Measurements from ENCODE around the gene CARD14.
"Not testable (repeated sequence)": the region's sequence is repeated elsewhere in the genome, so short reads cannot be mapped to it uniquely, and the experiment has no call there.

CARD14 gene

DNA sequence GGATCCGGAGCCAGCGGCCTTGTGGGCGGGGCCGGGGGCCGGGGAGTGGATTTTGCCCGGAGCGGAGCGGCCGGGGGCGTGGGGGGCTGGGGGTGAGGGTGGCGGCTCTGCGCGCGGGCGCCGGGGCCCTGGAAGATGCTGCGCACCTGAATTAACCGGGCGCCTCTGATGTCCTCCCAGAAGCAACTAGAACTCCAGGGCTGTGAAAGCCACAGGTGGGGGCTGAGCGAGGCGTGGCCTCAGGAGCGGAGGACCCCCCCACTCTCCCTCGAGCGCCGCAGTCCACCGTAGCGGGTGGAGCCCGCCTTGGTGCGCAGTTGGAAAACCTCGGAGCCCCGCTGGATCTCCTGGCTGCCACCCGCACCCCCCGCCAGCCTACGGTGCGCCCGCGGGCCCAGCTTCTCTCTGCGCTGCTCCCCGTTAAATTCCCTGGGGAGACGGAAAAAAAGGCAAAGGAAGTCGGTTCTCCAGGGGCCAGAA, 50.9 kb downstream of the CARD14 start:
- DNase-seq, result peak in 7 of 10 donors; percentile 36 to 94 (median 55)
- intact Hi-C loops (cut with DNase I), result loop anchor here (5.0 kb wide), 1 partner anchor 68 kb away; no protein-coding TSS in a partner anchor

DNA sequence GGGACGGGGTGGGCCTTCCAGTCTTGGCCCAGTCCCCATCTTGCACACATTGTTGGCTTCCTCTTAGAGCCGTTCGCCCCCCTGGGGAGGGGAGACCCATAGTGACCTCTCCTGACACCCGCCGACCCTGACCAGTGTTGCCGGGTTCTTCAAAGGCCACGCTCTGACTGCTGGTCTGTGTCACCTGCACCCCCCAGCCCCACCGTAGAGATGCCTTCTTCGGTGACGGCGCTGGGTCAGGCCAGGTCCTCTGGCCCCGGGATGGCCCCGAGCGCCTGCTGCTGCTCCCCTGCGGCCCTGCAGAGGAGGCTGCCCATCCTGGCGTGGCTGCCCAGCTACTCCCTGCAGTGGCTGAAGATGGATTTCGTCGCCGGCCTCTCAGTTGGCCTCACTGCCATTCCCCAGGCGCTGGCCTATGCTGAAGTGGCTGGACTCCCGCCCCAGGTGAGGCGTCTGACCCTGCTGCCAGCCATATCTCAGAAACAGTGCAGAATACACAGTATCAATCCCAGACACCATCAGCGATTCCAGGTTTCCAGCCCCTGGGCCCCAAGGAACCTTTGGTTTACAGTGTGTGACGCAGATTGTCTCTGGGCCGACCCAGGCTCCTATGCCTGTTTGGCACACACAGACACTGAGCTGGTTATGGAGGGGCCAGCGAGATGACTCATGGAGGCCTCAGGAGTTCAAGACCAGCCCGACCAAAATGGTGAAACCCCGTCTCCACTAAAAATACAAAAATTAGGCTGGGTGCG, 51.7 kb downstream of the CARD14 start:
- no peak for DNase-seq
- intact Hi-C loops (cut with DNase I), result loop anchor here (5.0 kb wide), 1 partner anchor 69 kb away; no protein-coding TSS in a partner anchor

DNA sequence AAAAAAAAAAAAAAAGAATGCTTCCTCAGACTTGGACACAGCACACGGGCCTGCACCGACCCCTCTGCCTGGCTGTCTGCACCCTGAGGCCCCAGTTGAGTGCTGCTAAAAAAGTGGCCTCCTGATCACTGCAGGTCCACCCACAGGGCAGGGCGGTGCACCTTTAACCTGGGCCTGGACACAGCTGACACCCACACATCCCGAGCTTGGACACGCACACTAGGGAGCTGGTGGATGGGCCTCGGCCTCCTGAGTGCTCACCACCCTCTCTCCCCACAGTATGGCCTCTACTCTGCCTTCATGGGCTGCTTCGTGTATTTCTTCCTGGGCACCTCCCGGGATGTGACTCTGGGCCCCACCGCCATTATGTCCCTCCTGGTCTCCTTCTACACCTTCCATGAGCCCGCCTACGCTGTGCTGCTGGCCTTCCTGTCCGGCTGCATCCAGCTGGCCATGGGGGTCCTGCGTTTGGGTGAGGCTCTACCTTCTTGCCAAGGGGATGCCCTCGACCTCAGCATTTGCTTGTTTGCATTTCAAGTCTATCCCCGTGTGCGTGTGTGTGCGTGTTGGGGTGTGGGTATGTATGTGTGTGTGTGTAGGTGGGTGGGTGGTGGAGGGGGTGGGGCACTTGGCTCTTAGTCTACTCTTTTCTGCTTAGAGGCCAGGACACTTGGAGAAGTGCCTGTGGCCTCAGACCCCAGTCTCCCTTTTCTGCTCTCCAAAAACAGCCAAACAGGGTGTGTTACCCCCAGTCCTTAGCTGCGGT, 52.7 kb downstream of the CARD14 start:
- no peak for DNase-seq
- intact Hi-C loops (cut with DNase I), result loop anchor here (5.0 kb wide), 1 partner anchor 70 kb away; no protein-coding TSS in a partner anchor

DNA sequence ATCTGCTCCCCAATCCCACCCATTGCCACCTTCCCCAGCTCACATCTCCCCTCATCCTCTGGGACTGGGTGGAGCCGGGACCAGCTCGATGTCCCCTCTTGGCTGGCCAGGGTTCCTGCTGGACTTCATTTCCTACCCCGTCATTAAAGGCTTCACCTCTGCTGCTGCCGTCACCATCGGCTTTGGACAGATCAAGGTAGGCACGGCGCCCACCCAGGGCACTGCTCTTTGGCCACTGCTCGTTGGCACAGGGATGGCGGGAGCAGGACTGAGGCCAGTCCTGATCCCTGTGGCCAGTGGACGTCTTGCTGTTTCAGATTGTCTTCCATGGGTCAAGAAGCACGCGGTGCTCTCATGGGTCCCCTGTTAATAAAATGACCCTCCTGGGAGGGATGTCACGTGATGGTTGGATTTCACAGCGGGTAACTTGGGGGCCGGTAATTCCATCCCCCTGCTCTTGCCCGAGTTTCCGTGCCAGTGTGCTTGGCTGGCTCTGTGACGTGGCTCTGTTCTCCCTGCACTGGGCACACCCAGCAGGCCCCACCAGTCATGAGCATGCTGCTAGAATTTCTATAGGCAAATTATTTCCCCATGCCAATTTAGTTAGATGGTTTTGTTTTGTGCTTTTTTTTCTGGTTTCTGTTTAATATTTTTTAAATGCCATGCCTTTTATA, 53.4 kb downstream of the CARD14 start:
- no peak for DNase-seq
- intact Hi-C loops (cut with DNase I), result loop anchor here (5.0 kb wide), 1 partner anchor 71 kb away; no protein-coding TSS in a partner anchor

DNA sequence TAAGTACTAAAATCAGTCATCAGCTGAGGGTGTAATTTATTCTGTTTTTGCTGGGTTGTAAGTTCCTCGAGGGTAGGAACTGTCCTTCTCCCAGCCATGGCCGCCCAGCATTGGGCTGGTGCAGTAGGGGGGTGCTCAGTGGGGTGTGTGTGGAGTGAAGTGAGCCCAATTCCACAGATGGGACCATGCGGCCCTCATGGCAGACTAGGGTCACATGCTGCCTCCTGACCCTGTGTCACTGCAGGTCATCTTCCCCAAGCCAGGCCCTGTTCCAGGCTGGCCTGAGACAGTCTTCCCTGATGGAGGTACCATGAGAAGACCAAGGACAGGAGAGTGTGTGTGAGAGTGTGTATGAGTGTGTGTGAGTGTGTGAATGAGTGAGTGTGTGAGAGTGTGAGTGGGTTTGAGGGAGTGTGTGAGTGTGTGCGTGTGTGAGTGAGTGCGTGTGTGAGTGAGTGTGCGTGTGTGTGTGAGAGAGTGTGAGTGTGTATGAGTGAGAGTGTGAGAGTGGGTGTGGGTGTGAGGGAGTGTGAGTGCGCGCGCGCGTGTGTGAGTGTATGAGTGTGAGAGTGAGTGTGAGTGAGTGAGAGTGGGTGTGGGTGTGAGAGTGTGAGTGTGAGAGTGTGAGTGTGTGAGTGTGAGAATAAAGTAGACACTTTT, 54.1 kb downstream of the CARD14 start:
- intact Hi-C loops (cut with DNase I), result loop anchor here (5.0 kb wide), 1 partner anchor 72 kb away; no protein-coding TSS in a partner anchor
- no peak for DNase-seq

DNA sequence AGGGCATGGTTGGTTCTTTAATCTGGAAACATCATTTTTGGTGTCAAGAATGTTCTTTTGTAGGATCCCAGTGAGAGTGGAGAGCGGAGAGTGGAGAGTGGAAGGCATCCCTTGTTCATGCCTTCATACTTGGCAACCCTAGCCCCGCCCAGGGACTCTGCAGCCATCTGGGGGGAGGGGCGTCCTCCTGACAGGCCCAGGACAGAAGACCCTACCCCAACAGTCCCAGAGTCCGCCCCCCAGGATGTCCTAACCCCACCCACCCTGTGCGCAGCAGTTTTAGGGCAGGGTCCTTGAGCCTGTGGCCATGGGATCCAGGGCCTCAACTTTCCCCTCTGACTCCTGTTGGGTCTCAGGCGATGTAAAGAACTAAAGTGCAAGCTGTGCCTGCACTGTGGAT, 54.9 kb downstream of the CARD14 start:
- intact Hi-C loops (cut with DNase I), result loop anchor here (5.0 kb wide), 1 partner anchor 72 kb away; no protein-coding TSS in a partner anchor
- no peak for DNase-seq

DNA sequence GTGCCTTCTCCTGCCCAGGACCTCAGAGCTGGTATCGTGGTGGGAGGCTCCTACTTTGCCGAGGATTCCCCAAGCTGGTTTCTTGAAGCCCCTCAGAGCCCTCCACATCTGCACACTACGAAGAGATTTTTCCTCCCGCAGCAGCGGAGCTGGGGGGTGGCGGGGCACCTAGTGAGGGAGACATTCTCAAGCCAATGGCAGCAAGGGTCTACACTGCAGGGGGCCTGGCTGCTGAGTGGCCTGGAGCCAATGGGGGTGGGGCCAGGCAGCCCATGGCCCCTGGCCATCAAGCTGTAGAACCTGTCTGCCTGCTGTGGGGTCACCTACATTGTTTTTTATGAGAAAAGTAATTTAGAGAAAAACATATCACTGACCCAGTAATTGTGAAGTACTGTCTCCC, 55.4 kb downstream of the CARD14 start:
- intact Hi-C loops (cut with DNase I), result no loop called here
- no peak for DNase-seq

DNA sequence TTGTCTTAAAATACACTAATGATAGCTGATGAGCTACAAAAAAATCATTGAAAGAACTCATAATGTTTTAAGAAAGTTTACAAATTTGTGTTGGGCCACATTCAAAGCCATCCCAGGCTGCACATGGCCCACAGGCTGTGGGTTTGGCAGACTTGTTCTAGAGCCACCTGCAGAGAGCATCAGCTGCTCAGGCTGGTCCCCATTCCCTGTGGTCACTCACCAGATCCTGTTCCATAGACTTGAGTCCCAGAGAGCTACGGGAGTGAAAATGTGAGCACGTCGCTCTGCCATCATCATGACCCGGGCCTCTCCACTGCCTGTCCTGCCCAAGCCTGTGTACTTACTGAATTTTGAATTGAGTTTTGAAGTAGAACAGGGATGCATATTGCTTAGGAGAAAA, 57.3 kb downstream of the CARD14 start:
- DNase-seq, result no peak
- intact Hi-C loops (cut with DNase I), result no loop called here

DNA sequence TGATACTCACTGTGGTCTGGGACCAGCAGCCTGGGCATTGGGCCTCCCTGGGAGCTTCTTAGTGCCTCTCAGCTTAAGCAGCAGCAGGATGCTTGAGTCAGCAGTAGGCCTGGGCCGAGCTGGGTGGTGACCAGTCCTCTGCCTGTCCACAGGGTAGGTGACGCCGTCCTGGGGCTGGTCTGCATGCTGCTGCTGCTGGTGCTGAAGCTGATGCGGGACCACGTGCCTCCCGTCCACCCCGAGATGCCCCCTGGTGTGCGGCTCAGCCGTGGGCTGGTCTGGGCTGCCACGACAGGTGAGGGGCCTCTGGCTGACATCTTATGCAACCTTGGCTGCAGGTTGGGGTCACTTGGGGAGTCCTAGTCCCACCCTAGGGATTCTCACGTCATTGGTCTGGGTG, 57.8 kb downstream of the CARD14 start:
- intact Hi-C loops (cut with DNase I), result no loop called here
- DNase-seq, result no peak

DNA sequence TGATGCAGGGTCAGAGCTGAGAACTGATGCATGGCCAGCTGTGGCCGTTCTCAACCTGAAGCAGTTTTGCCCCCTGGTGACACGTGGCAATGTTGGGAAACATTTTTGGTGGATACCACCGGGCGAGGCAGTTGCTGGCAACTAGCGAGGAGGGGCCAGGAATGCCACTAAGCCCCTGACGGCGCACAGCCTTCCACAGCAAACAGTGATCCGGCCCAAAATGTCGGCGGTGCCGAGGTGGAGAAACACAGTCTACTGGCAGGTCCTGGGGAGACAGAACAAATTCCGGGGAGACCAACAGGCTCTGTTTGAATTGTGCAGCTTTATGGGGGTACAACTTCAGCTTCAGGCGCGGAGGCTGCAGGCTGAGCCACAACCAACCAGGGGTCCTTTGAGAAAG, 58.6 kb downstream of the CARD14 start:
- DNase-seq, result peak in 1 of 10 donors; percentile 81
- intact Hi-C loops (cut with DNase I), result no loop called here

DNA sequence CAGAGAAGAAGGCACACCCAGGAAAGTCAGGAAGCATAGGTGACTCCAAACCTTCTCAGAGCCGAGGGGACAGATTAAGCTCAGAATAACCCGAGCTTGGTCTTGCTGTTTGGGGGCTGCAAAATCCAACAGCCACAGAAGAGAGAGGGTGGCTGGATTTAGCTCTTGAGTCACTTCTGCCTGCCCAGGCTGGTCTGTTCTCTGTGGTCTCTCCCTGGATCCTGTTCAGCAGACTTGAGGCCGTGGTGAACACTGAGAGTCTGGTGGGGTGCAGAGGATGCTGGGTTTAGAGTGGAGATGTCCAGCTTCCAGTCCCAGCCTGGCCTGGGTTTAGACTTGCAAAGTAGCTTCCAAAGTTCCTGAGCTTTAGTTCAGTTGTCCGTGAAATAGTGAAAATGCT, 59.2 kb downstream of the CARD14 start:
- DNase-seq, result no peak
- intact Hi-C loops (cut with DNase I), result no loop called here

DNA sequence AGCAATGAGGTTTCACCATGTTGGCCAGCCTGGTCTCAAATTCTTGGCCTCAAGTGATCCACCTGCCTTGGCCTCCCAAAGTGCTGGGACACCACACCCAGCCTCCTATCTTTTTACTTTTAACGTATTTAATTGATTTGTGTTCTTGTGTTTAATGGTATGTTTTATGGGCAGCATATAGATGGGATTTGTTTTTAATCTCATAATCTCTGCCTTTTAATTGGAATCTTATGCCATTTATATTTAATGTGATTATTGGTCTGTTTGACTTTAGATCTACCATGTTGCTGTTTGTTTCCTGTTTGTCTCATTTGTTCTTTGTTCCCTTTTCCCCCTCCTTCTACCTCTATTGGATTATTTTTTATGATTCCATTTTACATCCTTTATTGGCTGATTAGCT, 62.6 kb downstream of the CARD14 start:
- DNase-seq, result no peak
- intact Hi-C loops (cut with DNase I), result no loop called here

DNA sequence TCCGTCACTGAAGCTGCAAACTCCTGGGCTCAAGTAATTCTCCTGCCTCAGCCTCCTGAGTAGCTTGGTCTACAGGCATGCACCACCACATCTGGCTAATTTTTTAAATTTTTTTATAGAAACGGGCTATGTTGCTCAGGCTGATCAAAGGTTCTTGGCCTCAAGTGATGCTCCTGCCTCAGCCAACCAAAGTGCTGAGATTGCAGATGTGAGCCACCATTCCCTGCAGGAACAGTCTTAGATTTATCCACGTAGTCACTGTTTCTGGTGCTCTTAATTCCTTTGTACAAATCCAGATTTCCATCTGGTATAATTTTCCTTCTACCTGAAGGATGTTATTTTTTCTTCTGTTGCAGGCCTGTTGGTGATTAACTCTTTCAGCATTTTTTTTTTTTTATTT, 63.4 kb downstream of the CARD14 start:
- intact Hi-C loops (cut with DNase I), result no loop called here
- DNase-seq, result peak in 1 of 10 donors; percentile 0

DNA sequence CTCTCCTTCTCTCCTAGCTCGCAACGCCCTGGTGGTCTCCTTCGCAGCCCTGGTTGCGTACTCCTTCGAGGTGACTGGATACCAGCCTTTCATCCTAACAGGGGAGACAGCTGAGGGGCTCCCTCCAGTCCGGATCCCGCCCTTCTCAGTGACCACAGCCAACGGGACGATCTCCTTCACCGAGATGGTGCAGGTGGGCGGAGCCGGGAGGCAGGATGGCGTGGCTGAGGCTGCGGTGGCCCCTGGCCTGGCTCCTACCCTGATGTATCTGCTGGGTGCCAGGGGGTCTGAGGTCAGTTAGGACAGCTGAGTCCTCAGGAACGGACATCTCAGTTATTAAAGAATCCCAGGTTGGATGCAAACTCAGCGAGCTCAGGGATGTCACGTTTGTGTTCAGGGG, 67.1 kb downstream of the CARD14 start:
- intact Hi-C loops (cut with DNase I), result no loop called here
- no peak for DNase-seq

DNA sequence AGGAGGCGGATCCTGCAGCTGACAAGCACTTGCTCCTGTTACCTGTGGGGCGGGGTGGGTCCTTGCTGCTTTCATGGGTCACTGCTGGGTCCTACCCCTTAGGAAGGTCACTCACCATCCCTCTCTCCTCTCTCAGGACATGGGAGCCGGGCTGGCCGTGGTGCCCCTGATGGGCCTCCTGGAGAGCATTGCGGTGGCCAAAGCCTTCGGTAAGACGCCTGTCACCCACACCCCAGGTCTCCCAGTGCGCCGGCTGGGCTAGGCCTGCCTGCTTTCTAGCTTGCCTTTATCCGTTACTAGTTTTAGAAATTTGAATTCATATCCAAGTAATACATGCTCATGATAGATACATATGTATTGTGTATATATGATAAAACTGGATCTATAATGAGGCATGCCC, 67.6 kb downstream of the CARD14 start:
- intact Hi-C loops (cut with DNase I), result no loop called here
- DNase-seq, result no peak

DNA sequence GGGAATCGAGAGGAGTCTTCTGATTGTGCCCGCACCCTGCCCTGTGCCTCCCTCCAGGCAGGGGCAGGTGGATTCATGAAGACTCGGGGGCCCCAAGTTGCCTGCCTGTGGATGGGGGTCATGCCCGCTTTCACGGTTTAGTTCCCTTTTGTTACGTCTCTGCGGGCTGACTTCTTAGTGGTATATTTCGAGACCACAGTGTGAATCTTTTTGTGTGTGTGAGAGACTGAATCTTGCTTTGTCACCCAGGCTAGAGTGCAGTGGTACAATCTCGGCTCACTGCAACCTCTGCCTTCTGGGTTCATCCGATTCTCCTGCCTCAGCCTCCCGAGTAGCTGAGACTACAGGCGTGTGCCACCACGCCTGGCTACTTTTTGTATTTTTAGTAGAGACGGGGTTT, 72.7 kb downstream of the CARD14 start:
- intact Hi-C loops (cut with DNase I), result no loop called here

DNA sequence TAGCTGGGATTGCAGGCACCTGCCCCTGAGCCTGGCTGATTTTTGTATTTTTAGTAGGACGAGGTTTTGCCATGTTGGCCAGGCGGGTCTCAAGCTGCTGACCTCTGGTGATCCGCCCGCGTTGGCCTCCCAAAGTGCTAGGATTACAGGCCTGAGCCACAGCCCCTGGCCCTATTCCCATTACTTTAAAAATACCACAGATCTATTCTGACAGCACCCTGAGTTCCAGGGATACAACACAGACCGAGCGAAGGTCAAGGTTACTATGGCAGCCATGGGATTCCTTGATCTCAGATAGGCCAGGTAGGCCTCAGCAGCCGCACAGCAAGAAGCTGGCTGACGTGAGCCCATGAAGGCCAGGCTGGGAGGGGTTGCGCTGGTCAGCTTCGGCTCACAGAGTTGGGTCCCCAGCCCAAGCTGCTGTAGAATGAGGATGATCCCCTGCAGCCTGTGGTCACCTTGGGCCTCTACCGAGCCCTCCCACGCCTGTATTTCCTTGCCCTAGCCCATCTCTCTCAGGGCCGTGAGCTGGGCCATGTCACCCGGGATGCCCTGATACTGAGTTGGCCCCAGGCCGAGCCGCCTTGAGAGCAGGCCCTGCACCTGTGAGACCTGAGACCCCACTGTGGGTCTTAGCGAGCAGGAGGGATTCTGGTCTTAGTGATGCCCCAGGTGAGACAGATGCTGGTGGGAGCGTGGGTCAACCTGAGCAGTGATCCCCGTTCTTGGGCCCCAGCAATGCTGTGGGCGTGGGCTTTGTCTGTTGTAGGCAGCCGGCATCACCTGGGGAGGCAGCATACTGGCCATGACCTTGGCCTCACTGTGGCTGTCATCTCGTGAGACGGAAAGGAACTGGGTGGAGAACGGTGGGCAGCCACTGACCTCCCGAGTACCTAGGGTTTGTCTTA, 74.0 kb downstream of the CARD14 start:
- intact Hi-C loops (cut with DNase I), result no loop called here
- DNase-seq, result peak in 2 of 10 donors; percentile 50 to 74

More for the DNA sequence above, 72.7 kb downstream of the CARD14 start:
- DNase-seq, result no peak

DNA sequence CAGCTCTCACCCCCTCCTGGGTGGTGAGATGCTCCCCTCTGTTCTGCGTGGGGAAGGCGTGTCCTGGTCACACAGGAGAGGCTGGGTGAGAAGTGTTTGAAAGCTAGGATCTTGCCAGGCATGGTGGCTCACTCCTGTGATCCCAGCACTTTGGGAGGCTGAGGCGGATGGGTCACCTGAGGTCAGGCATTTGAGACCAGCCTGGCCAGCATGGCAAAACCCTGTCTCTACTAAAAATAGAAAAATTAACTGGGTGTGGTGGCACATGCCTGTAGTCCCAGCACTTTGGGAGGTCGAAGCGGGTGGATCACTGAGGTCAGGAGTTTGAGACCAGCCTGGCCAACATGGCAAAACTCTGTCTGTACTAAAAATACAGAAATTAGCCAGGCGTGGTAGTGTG, 74.6 kb downstream of the CARD14 start:
- peak in 3 of 10 donors; percentile 21 to 69 (median 35) for DNase-seq
- intact Hi-C loops (cut with DNase I), result not testable (repeated sequence)

DNA sequence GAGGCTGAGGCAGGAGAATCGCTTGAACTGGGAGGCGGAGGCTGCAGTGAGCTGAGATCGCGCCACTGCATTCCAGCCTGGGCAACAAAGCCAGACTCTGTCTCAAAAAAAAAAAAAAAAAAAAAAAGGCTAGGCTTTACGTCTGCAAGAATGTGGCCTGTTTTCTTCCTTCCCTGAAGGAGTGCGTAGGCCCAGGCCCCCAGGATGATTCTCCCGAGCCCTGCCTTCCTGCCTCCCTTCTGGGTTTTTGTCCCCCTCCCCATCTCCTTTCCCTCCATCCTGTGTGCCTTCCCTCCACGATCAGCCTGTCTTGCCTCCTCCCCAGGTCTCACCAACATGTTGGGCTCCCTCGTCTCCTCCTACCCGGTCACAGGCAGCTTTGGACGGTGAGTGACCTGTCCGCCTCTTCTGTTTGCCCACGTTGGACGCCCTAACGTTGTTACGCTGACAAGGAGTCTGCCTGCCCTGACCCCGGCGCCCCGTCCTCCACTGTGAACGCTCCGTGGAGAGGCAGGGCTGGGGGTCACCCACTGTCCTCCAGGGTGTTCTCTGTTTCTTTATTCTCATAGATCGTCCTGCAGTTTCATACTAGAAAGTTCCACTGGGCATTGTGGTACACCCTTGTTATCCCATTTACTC, 75.2 kb downstream of the CARD14 start:
- peak in 3 of 10 donors; percentile 20 to 77 (median 44) for DNase-seq
- intact Hi-C loops (cut with DNase I), result no loop called here
